Esophagus muscularis mucosa (tissue), 4 donors: ENCODE results near the gene ANO4. TPM values are rescaled to one million over a fixed set of nuclear protein-coding genes. Genes with fewer than 3 reads are reported as not detected.

Source experiments
- DNase-seq: peaks from one replicate; pipeline ENCODE4 v3.0.0-alpha.2; 2017; ENCODE audit errors: extremely low spot score
- H3K27ac ChIP-seq, 4 donors: fragments of 200-600 bp; sonication (generic); replicated peaks in 1 of 4; 1 replicate in 3 of 4; 2 replicates in 1 of 4; pipeline ENCODE4 v1.5.1; 2016 to 2019; ENCODE audit warnings: mild to moderate bottlenecking in 1 of 4
- H3K27me3 ChIP-seq, 4 donors: fragments of 200-600 bp; sonication (generic); one replicate each; pipeline versions ENCODE4 v1.5.1 to v1.6.0; 2016 to 2019
- H3K36me3 ChIP-seq, 4 donors: fragments of 200-600 bp; sonication (generic); one replicate each; pipeline ENCODE4 v1.5.1; 2016 to 2019
- H3K4me1 ChIP-seq, 4 donors: fragments of 200-600 bp; sonication (generic); one replicate each; pipeline ENCODE4 v1.5.1; 2016 to 2019
- H3K4me3 ChIP-seq, 4 donors: fragments of 200-600 bp; sonication (generic); 1 replicate in 2 of 4; 2 replicates in 2 of 4; pipeline ENCODE4 v1.5.1; 2016 to 2019; ENCODE audit warnings: mild to moderate bottlenecking in 4 of 4, moderate library complexity in 1 of 4
- H3K9me3 ChIP-seq, 4 donors: fragments of 200-600 bp; sonication (generic); 1 replicate in 3 of 4; 2 replicates in 1 of 4; pipeline ENCODE4 v1.5.1; 2016 to 2019
- CTCF ChIP-seq, 3 experiments: fragments of 200-600 bp in 2 of 3; fragments of 450-650 bp in 1 of 3; sonication (generic) in 2 of 3; IDR thresholded peaks; one replicate each; pipeline ENCODE4 v1.5.1; 2017 to 2019; ENCODE audit warnings: antibody characterized with exemption in 3 of 3, mild to moderate bottlenecking in 2 of 3, moderate library complexity in 1 of 3
- EP300 ChIP-seq: sonication (generic); formaldehyde crosslinking; IDR thresholded peaks from one replicate; pipeline ENCODE4 v1.6.1; 2017; ENCODE audit warnings: antibody characterized with exemption
- POLR2A ChIP-seq: fragments of 450-650 bp; IDR thresholded peaks from one replicate; pipeline ENCODE4 v1.6.1; 2017; ENCODE audit warnings: antibody characterized with exemption, moderate library complexity, mild to moderate bottlenecking, low read depth
- POLR2AphosphoS5 ChIP-seq, 2 donors: sonication (generic); formaldehyde crosslinking; IDR thresholded peaks; one replicate each; pipeline ENCODE4 v1.6.1; 2017; ENCODE audit warnings: antibody characterized with exemption in 2 of 2
- WGBS: methylation state at CpG from one replicate; pipeline ENCODE4 v1.1.5; 2018; 5-methylcytosine and 5-hydroxymethylcytosine counted together
- intact Hi-C: fragments of 100-400 bp; cut with DNase I; formaldehyde crosslinking; loops from one replicate; pipeline ENCODE4 v1.15.1; 2023
- total RNA-seq, 4 donors: library from RNA; depleted of rRNA; stranded (reverse); fragments of >200 nt; gene quantifications; one replicate each; pipeline versions ENCODE4 v1.1.0 to v1.2.1, GENCODE V29; 2016

The ANO4 gene
- total RNA-seq, 4 donors from 2014 or later = 0.06 to 0.17 TPM; not detected in 2

GRCh38 chr12:101077791-101078528 lies 283.4 kb downstream of the ANO4 start:
- Histone ChIP-seq H3K4me3 (no peak overlapping the region), H3K4me1 (peaks cover 0 to 9% (median 4%) of the 10 kb centered on the region in 4 donors), H3K36me3 (no peaks in the 10 kb centered on the region), H3K9me3 (no peaks in the 10 kb centered on the region), H3K27ac (no peak overlapping the region), H3K27me3 (no peaks in the 10 kb centered on the region)
- intact Hi-C loops = no loop called here
- TF ChIP-seq POLR2A (no peak), POLR2AphosphoS5 (IDR thresholded peaks at IDR 0.05) (no peak), EP300 (no peak), CTCF (IDR thresholded peaks at IDR 0.05) (no peak)
- WGBS = 72% methylated on average over 3 of the region's 3 CpGs
- no peak for DNase-seq

- Histone ChIP-seq H3K4me3 (no peak overlapping the region), H3K27me3 (no peaks in the 10 kb centered on the region), H3K4me1 (peaks cover 0 to 9% (median 4%) of the 10 kb centered on the region in 4 donors), H3K27ac (no peak overlapping the region), H3K9me3 (no peaks in the 10 kb centered on the region), H3K36me3 (no peaks in the 10 kb centered on the region)
- WGBS = 51% methylated on average over 6 of the region's 6 CpGs
- DNase-seq = no peak
- TF ChIP-seq CTCF (IDR thresholded peaks at IDR 0.05) (no peak), POLR2A (no peak), POLR2AphosphoS5 (IDR thresholded peaks at IDR 0.05) (no peak)
- intact Hi-C loops = no loop called here
Observed at GRCh38 chr12:101078536-101079285, 284.1 kb downstream of the ANO4 start.

GRCh38 chr12:101082706-101083105 lies 288.1 kb downstream of the ANO4 start:
- Histone ChIP-seq H3K36me3 (no peaks in the 10 kb centered on the region), H3K9me3 (no peaks in the 10 kb centered on the region), H3K4me3 (no peak overlapping the region), H3K27me3 (no peaks in the 10 kb centered on the region), H3K27ac (no peak overlapping the region), H3K4me1 (no peaks in the 10 kb centered on the region)
- TF ChIP-seq POLR2AphosphoS5 (IDR thresholded peaks at IDR 0.05) = no peak
- TF ChIP-seq POLR2A = no peak
- TF ChIP-seq CTCF (IDR thresholded peaks at IDR 0.05) = no peak
- no peak for TF ChIP-seq EP300
- intact Hi-C loops = no loop called here
- no peak for DNase-seq
- WGBS = 69% methylated on average over 3 of the region's 3 CpGs

- H3K36me3 ChIP-seq = no peaks in the 10 kb centered on the region
- WGBS = 32% methylated on average over 11 of the region's 11 CpGs
- TF ChIP-seq POLR2AphosphoS5 (IDR thresholded peaks at IDR 0.05) = no peak
- no peak overlapping the region for H3K27ac ChIP-seq
- DNase-seq = no peak
- intact Hi-C loops = no loop called here
- H3K4me3 ChIP-seq = no peak overlapping the region
- H3K27me3 ChIP-seq = no peaks in the 10 kb centered on the region
- H3K4me1 ChIP-seq = no peaks in the 10 kb centered on the region
- no peaks in the 10 kb centered on the region for H3K9me3 ChIP-seq
Observed at GRCh38 chr12:101086490-101087135, 292.0 kb downstream of the ANO4 start.

GRCh38 chr12:101087920-101088319 lies 293.3 kb downstream of the ANO4 start:
- WGBS = 81% methylated on average over 5 of the region's 5 CpGs
- H3K36me3 ChIP-seq = no peaks in the 10 kb centered on the region
- H3K4me1 ChIP-seq = no peaks in the 10 kb centered on the region

More at GRCh38 chr12:101087920-101088319, 293.3 kb downstream of the ANO4 start:
- Histone ChIP-seq H3K27ac (no peak overlapping the region), H3K27me3 (no peaks in the 10 kb centered on the region), H3K9me3 (no peaks in the 10 kb centered on the region), H3K4me3 (no peak overlapping the region)
- no peak for TF ChIP-seq POLR2AphosphoS5 (IDR thresholded peaks at IDR 0.05)
- no peak for TF ChIP-seq EP300
- no peak for TF ChIP-seq CTCF (IDR thresholded peaks at IDR 0.05)
- no peak for TF ChIP-seq POLR2A
- intact Hi-C loops = no loop called here
- no peak for DNase-seq
